ENCODE data around the gene GABRP. TPM values are rescaled to one million over a fixed set of nuclear protein-coding genes. Genes with fewer than 3 reads are reported as not detected.
"Not testable (repeated sequence)": the region's sequence is repeated elsewhere in the genome, so short reads cannot be mapped to it uniquely, and the experiment has no call there.

The GABRP gene
- total RNA-seq, 2 donors from 2014 or later, result 0.27 TPM; not detected in 1

DNA sequence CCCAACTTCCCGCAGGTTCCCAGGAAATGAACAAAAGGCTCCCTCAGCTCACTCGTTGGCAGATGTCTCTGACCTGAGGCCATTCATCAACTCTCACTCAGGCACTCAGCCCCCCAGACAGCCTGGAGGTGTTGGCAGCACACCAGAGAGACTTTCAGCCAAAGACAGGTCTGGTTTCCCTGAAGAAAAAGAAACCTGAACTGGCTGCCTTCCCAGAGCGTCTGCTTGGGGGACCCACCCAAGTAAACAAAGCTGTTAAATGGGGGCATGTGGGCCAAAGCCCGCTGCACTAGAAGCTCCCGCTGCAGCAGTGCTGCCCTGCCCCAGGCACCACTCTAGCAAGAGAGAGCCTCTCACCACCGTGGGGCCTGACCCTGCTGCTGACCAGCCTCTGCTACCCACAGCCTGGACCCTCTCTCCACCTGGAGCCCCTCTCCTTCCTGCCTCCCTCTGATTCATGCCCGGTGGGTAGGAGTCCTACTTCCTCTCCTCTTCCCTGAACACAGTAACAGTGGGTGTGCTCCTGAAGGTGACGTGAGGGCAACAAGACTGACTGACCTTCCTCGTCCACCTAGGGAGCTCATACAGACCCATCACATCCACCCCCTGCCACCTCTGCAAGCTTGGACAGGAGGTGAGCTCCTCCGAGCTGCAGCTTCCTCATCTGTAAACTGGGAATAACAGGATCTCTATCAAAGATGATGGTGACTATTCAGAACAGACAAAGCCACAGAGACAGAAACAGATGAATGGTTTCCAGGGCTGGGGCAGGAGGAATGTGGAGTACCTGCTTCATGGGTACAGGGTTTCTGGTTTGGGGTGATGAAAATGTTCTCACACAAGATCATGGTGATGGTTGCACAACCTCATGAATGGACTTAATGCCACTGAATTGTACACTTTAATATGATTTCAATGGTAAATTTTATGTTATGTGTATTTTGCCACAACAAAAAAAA lies 31.0 kb upstream of the GABRP start:
- peak; percentile 31 to 57 for DNase-seq
- intact Hi-C loops (cut with DNase I, micrococcal nuclease), result no loop called here
- ATAC-seq, result peak; percentile 33

DNA sequence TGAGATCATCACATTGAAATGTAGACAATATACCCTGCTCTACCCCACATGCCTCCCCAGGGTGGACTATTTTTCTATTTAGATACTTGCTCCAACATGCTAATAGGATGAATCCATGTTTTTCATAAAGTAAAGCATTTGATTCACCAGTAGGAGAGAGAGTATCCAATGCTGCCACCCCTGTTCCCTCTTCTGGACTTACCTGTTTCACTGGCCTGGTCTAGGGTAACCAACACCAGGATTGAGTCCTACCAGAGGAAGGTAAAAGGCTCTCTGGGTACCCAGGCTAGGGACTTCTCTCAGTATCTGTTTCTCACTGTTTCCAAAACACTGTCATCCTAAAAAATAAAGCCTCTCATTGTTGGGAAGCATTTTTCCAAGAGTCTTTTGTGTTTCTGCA lies 30.2 kb upstream of the GABRP start:
- ATAC-seq, result no peak
- intact Hi-C loops (cut with DNase I, micrococcal nuclease), result no loop called here
- DNase-seq, result no peak

DNA sequence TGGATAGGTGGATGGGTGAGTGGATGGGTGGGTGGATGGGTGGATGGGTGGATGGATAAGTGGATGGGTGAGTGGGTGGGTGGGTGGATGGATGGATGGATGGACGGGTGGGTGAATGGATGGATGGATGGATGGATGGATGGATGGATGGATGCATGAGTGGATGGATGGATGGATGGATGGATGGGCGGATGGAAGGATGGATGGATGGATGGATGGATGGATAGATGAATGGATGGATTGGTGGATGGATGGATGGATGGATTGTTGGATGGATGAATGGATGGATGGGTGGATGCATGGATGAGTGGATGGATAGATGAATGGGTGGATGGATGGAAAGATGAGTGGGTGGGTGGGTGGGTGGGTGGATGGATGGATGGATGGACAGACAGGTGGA lies 29.0 kb upstream of the GABRP start:
- DNase-seq; ATAC-seq; intact Hi-C loops (cut with DNase I, micrococcal nuclease): not testable (repeated sequence)

DNA sequence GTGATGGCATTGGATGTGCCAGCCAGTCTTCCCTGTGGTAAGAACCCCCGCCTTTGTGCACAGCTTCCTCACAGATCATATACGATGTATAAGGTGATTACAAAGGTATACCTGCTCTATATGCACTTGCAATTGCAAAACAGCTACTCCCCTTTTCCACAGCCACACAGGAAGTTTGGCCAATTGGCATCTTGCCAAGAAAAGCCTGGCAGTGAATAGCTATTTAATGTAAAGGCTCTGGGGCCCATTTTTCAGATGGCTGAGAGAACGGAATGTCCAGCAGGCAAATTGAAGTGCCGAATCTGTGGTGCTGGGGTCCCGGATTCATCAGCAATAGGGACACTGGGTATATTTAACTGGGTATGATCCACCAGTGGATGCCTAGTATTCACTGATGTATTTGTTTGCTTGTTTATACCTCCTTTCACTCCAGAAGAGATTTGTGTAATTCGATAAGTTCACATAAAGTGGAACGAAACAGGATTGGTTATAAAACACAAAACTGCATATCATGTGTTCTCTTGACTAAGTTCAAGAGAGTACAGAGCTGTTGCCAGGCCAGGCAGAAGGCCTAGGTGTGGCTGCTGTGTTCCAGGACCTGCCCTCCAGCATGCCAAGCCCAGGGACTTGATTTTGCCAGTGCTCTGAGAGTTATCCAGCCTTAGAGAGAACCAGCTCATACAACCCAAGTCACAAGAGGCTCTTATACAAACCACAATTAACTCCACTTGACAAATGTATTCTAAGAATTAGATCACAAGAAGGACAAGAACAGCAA lies 27.7 kb upstream of the GABRP start:
- intact Hi-C loops (cut with DNase I, micrococcal nuclease), result no loop called here

DNA sequence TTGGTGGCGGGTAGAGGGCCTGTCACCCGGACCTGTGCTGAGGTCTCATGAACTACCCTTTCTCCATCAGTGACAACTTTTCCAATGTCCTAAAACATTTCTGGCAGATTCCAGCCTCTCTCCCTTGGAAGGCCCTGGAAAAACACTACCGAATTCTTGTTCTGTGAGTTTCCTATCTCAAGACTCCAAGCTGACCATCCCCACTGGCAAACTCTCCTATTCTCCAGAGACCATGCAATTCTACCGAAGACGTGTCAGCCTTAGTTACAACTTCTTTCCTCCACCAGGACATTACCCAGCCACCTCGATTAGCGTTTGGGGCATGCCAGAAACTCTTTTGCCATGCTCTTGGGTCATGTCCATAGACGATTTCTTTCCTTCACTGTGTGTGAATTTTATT lies 26.8 kb upstream of the GABRP start:
- intact Hi-C loops (cut with DNase I, micrococcal nuclease), result no loop called here
- ATAC-seq, result no peak

More for the DNA sequence above, 27.7 kb upstream of the GABRP start:
- DNase-seq (peak; percentile 48 to 73), ATAC-seq (peak; percentile 92)

DNA sequence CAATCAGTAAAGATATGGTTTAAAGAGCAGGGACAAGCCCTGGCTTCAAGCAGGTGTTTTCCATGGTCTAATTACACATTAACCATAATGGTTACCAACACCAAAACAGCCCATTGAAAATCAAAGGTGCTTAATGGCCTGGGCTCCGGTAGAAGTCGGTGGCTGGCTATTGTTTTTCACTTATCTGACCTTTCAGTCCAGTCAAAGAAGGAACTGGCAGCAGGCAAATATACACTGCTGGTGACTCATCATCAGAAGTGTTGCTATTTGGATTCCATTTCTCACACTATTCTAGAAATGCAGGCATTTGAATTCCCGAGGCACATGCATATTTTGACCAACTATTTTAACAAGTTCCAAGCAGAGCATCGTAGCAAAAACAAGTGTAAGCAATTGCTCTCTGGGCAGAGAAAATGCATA lies 26.3 kb upstream of the GABRP start:
- intact Hi-C loops (cut with DNase I, micrococcal nuclease), result no loop called here
- DNase-seq (no peak), ATAC-seq (peak; percentile 36)

More for the DNA sequence above, 26.8 kb upstream of the GABRP start:
- DNase-seq, result no peak

DNA sequence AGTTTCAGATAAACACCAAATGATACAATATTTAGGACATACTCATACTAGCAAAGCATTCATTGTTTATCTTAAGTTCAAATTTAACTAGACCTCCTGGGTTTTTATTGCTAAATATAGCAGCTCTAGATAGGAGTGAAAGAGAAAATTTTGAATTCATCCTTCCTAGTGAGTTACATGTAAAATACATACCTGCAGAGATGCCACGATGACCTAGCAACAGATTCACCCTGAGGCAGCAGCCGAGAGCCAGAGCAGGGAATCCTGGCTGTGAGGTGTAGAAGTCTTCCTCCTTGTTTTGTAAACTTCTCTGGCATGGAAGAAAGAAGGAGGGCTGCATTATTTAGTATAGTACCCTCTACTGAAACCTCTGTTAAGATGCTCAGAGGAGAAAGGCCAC lies 25.9 kb upstream of the GABRP start:
- intact Hi-C loops (cut with DNase I, micrococcal nuclease), result no loop called here
- ATAC-seq, result no peak
- no peak for DNase-seq

DNA sequence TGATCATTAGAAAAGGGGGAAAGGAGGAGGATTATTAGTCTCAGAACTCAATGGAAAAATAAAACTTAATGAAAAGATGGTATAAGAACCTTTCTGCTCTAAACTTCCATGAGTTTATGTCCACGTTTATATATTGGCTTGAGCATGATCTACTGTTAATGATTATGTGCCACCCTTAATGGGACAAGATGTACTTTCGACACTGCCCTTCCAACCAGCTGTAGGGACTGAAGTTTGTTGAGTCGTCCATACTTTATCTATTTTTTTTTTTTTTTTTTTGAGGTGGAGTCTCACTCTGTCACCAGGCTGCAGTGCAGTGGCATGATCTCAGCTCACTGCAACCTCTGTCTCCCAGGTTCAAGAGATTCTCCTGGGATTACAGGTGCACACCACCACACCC lies 25.0 kb upstream of the GABRP start:
- ATAC-seq, result no peak
- intact Hi-C loops (cut with DNase I, micrococcal nuclease), result no loop called here
- DNase-seq, result no peak

DNA sequence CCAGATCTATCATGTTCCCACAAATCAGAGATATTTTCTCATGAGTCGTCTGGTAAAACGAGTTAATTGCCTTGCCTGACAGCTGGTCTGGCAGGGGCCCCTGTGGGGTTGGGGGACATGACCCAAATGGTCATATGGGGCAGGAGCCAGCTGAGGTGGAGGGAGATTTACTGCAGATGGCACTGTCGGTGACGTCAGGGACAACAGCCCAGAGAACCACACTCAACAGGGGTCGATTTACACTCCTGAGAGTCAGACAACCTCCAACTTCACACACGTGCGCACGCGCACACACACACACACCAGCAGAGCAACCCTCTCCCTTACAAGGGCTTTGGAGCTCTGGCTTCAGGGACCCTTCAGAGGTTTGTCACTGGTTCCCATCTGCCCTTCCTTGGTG lies 23.4 kb upstream of the GABRP start:
- no peak for ATAC-seq
- intact Hi-C loops (cut with DNase I, micrococcal nuclease), result no loop called here
- DNase-seq, result no peak

DNA sequence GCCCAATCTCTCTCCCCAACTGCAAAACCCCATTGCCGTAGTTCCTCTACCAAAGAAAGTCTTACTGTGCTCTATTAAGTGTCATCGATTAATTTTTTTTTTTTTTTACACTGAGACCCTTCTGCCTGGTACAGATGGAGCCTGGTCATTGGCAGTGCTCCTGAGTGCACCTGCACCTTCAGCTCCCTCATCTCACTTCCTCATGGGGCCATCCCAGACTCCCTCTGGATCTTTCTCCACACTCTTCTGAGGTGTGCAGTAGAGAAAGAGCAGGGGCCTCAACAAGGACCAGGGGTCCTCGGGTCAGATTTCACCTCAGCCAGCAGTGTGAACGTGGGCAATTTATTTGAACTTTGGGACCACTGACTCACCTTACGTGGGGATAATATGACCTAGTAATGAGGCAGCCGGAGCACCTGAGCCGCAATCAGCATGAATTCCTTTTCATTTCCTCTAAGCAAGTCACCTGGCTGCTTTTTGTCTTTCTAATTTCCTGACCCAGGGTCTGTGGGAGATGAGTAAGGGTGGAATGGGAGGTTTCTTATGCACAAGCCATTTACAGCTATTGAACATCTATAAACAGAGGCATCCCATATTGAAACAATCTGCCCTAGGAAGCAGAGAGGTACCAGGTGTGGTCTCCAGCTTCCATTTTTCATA lies 22.3 kb upstream of the GABRP start:
- intact Hi-C loops (cut with DNase I, micrococcal nuclease), result no loop called here
- ATAC-seq (no peak), DNase-seq (no peak)

DNA sequence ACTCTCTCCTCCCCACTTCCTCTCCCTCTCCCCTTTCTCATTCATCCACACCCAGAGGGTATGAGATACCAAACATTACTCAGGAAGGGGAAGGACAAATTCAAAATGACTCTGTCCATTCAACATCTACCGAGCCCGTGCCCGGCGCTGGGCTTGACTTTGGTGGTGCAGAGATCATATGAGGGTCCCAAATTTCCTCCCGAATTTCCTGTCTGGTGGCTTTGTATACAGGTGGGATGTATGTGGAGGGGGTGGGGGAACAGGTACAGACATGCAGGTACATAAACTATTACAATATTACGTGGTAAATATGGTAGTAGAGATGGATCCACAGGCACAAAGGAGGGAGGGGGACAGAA lies 21.8 kb upstream of the GABRP start:
- ATAC-seq (no peak), DNase-seq (no peak)
- intact Hi-C loops (cut with DNase I, micrococcal nuclease), result no loop called here

DNA sequence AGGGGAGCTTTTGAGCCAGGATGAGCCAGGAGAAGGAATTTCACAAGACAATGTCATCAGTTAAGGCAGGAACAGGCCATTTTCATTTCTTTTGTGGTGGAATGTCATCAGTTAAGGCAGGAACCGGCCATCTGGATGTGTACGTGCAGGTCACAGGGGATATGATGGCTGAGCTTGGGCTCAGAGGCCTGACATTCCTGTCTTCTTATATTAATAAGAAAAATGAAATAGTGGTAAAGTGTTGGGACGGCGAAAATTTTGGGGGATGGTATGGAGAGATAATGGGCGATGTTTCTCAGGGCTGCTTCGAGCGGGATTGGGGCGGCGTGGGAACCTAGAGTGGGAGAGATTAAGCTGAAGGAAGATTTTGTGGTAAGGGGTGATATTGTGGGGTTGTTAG lies 21.2 kb upstream of the GABRP start:
- intact Hi-C loops (cut with DNase I, micrococcal nuclease); ATAC-seq; DNase-seq: not testable (repeated sequence)

DNA sequence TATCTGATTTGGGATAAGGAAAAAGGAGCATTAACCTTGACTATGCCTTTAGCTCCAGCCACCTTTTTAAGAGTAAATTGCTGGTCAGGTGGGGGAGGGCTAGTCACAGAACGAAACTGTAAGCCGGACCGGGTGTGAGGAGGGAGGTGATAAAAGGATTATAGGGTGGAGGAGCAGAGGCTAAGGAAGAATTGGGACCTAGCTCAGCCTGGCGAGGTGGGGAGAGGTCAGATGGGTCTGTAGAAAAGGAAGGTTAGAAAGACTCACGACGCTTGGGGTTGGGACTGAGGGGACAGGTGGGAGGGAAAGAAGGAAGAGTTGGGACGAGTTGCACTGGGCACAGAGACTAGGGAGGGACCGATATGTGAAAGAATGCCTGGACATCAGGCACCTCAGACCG lies 17.7 kb upstream of the GABRP start:
- ATAC-seq; intact Hi-C loops (cut with DNase I, micrococcal nuclease); DNase-seq: not testable (repeated sequence)

DNA sequence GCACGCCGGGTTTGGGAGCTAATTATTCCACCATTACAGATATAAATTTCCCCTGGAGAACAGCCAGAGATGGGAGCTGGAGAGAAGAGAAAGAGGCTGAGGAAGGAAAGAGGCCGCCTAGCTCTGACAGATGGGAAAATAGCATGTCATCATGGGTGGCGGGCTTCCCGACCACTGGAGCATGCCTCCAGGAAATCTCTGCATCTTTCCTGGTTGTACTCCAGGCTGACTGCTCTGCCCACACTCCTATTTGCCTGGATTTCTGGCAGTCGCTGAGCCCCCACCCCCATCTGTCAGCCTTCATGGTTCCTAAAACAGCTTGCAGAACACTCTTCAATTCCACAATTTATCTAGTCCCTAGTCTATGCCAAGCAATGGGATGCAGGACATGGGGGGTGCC lies 14.3 kb upstream of the GABRP start:
- no peak for DNase-seq
- intact Hi-C loops (cut with DNase I, micrococcal nuclease), result no loop called here
- ATAC-seq, result no peak

DNA sequence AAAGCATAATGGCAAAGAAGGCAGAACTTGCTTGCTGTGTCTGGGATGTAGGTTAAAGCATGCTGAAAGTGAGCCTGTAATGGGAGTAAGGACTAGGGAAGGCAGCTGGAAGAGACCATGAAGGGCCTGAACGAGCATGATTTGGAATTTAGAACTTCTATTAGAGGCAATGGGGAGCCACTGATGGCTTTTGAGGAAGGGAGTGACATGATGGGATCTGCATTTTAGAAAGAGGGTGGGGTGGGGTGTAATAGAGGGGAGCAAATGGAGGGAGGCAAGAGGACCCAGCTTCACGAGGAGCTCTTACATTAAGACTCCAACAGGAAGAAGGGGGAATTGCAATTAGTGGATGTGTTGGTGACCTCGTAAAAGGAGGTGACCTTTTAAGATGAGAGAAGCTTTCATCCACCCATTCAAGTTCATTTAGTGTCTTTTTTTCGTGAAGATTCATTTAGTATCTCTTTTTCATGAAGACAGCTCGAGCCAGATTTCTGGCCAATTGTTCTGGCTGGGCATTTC lies 13.6 kb upstream of the GABRP start:
- intact Hi-C loops (cut with DNase I, micrococcal nuclease), result no loop called here
- ATAC-seq (no peak), DNase-seq (no peak)

DNA sequence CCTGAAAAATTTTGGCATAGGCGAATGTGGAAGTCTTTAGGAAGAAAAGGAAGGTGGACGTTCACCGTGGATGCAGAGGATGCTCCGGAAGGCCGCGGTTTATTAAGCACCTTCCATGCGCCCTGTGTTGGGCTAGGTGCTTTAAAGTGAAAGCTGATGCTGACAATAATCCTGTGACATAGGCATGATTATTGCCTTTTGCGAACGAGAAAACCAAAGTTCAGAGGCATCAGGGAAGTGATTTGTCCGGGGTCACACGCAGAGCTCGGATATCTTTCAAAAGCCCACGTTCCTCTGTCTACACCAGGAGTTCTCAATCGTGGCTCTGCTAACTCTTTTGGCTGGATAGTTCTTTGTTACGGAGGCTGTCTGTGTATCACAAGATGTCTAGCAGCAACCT lies 12.0 kb upstream of the GABRP start:
- intact Hi-C loops (cut with DNase I, micrococcal nuclease), result no loop called here
- ATAC-seq (no peak), DNase-seq (no peak)

DNA sequence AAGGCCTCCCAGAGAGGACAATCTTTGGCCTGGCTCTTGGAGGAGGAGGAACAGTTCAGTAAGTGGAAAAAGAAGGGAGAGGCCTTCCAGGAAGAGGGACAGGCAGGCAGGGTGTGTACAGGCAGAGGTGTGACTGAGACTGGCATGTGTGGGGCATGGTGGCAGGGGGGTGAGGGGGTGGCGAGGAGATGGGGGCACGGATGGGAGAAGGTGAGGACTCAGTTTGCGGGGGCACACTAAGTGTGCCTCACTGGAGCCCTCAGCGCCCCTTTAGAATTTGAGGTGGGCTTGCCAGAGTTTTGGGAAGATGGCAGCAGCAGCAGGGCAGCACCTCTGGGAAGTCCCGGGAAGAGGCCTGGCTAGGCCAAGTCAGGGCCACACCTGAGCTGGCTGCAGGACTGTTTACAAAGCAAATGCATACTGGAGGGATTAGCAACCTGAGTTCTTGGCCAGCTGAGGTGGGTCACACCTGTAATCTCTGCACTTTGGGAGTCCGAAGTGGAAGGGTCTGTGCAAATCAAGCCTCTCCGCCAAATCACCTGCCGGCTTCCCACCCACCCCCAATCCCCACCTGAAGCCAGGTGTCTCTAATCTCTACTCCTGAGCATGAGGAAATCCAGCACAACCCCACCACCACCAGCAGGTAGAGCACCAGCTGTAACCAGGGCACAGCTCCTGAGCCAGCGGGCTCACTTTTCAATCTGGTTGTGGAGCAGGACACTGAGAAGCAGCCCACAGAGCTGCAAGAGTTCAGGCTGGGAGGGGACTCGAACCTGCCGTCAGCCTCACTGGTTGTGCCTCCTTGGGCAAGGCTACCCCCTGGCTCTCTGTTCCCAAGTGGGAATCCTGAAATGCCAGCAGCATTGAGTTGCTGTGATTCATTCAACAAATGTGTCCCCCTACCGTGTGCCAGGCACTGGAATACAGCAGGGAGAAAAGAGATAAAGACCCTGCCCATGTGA lies 10.2 kb upstream of the GABRP start:
- intact Hi-C loops (cut with DNase I, micrococcal nuclease), result no loop called here
- peak; percentile 21 to 72 for DNase-seq
- ATAC-seq, result peak; percentile 90

DNA sequence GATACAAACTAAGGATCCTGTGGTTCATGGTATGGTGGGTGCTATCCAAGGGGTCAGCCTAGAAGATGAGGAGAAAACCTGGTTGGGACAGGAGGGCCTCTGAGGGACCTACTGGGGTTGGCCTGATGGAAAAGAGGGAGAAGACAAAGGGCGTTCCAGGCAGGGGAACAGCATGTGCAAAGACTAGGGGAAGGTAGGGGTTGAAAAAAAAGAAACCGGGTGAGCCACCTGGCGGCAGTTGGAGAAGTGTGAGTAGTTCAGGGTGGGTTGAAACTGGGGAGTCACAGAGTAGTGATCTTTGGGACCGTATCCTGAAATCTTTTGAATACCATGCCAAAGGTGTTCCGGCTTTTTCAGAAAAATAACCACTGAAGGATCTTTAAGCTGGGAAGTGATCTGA lies 8.7 kb upstream of the GABRP start:
- intact Hi-C loops (cut with DNase I, micrococcal nuclease), result no loop called here
- DNase-seq (no peak), ATAC-seq (no peak)
